Stomach smooth muscle (tissue), 2 donors: Measurements from ENCODE around the gene FAM13A.

Experiments used
- H3K27ac ChIP-seq: one replicate; pipeline ENCODE4 v1.7.0; 2013; ENCODE audit warnings: mild to moderate bottlenecking, low read length, inconsistent platforms
- H3K27me3 ChIP-seq, 2 donors: one replicate each; pipeline ENCODE4 v1.7.0; 2013; ENCODE audit warnings: low read length in 2 of 2; ENCODE audit not compliant: insufficient read depth in 2 of 2, control insufficient read depth in 1 of 2
- H3K36me3 ChIP-seq, 2 donors: one replicate each; pipeline ENCODE4 v1.7.0; 2013; ENCODE audit warnings: low read length in 2 of 2; ENCODE audit not compliant: control insufficient read depth in 2 of 2, insufficient read depth in 2 of 2
- H3K4me1 ChIP-seq: one replicate; pipeline ENCODE4 v1.7.0; 2013; ENCODE audit warnings: low read length; ENCODE audit not compliant: control insufficient read depth, insufficient read depth
- H3K4me3 ChIP-seq, 2 donors: one replicate each; pipeline ENCODE4 v1.7.0; 2013; ENCODE audit warnings: low read length in 2 of 2
- H3K9ac ChIP-seq, 2 donors: one replicate each; pipeline ENCODE4 v1.7.0; 2013; ENCODE audit warnings: low read length in 2 of 2, mild to moderate bottlenecking in 1 of 2
- H3K9me3 ChIP-seq, 2 donors: one replicate each; pipeline ENCODE4 v1.7.0; 2013; ENCODE audit warnings: low read length in 2 of 2; ENCODE audit not compliant: control insufficient read depth in 2 of 2
- donor health status: healthy.
- donor health status: Pancreatic carcinoma.

Gene FAM13A

DNA sequence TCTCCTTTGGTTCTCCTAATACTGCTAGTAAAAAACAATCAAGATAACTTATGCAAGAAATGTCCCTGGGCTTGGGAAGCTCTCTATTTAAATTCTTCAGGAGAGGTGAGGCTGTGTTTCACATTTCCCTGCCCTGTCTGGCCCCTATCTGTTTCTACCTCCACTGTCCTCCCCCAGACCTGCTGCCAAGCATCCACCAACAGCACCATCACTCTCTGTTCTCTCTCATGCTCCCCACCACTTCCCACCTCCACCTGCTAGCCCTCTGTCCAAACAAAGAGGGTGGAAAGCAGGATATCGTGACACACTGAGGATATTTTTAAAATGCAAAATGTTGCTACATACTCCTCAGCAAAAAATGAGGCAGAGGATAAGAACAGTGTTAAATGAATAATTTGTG is 271.0 kb downstream of the FAM13A start:
- no peaks in the 10 kb centered on the region for H3K9me3 ChIP-seq
- H3K9ac ChIP-seq = no peak overlapping the region
- H3K27ac ChIP-seq = no peak overlapping the region
- H3K4me3 ChIP-seq = no peak overlapping the region
- H3K36me3 ChIP-seq = peaks cover 15 to 31% of the 10 kb centered on the region in 2 donors
- H3K27me3 ChIP-seq = no peaks in the 10 kb centered on the region
- no peaks in the 10 kb centered on the region for H3K4me1 ChIP-seq

DNA sequence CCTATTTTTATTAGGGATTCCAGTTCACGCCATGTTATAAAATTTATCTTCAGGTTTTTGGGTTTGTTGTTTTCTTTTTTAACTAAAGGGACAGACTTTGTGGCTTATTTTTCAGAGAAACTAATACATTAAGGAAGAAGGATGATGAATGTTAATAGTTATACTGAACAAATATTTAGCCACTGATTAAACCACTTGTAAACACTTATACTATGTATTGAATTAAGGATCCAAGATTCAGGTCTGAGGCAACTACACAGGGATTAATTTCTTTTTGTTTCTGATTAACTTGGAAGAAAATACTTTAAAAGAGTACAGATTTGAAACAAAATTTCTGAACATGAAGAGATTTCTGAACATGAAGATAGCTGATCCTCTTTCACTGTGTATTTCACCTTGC is 276.6 kb downstream of the FAM13A start:
- H3K36me3 ChIP-seq = peaks cover 8 to 21% of the 10 kb centered on the region in 2 donors
- H3K27ac ChIP-seq = no peak overlapping the region
- H3K27me3 ChIP-seq = no peaks in the 10 kb centered on the region
- H3K9ac ChIP-seq = no peak overlapping the region
- H3K4me1 ChIP-seq = no peaks in the 10 kb centered on the region
- H3K9me3 ChIP-seq = no peaks in the 10 kb centered on the region
- H3K4me3 ChIP-seq = no peak overlapping the region

DNA sequence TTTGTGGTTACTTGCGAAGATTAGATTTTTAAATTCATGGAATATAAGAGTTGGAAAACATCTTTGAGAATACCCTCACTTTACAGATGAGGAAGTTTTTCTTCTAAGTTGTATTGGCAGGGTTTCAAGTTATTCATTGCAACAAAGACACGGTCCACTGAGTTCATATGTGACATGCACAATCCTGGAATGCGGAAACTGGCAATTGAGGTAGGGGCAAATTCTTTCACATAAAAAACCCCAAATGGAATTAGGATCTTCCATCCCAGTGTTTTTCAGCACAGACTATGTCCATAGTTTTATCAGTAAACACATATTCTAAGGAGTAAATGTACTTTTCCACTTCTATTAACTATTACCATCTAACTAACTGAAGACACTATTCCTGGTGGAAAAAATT is 277.6 kb downstream of the FAM13A start:
- H3K9me3 ChIP-seq = no peaks in the 10 kb centered on the region
- no peaks in the 10 kb centered on the region for H3K4me1 ChIP-seq
- peaks cover 10 to 24% of the 10 kb centered on the region in 2 donors for H3K36me3 ChIP-seq
- no peak overlapping the region for H3K9ac ChIP-seq
- no peak overlapping the region for H3K27ac ChIP-seq
- H3K4me3 ChIP-seq = no peak overlapping the region
- H3K27me3 ChIP-seq = no peaks in the 10 kb centered on the region

DNA sequence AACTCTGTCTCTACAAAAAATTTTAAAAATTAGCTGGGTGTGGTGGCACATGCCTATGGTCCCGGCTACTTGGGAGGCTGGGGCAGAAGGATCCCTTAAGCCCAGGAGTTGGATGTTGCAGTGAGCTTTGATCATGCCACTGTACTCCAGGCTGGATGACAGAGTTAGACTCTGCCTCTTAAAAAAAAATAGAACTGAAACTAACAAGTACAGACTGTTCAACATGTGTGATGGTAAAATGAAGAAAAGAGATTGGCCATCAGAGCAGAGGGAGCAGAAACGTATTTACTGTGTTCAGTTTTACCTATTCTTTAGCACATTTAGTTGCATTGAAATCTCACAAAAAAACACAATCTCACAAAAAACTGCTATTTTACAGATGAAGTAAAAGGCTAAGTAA is 281.5 kb downstream of the FAM13A start:
- no peak overlapping the region for H3K9ac ChIP-seq
- H3K9me3 ChIP-seq = no peaks in the 10 kb centered on the region
- no peak overlapping the region for H3K4me3 ChIP-seq
- no peaks in the 10 kb centered on the region for H3K27me3 ChIP-seq
- peaks cover 11 to 26% of the 10 kb centered on the region in 2 donors for H3K36me3 ChIP-seq
- H3K4me1 ChIP-seq = no peaks in the 10 kb centered on the region
- no peak overlapping the region for H3K27ac ChIP-seq

DNA sequence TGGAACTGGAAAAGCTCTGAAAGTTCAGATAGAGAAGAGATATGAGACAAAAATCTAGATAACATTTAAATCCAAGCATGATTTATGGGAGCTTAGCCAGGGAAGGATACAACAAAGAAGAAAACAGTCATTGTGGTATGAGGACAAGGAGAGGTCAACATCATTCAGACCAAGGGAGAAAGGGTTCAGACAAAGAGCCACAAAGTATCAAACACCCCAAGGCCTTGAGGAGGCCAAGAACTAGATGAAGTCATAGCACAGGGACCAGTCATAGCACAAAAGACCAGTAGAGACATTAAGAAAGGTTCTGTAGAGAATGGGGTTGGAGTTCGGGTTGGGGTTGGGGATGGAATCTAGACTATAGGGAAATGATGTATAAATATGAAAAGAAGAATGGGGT is 282.0 kb downstream of the FAM13A start:
- no peak overlapping the region for H3K27ac ChIP-seq
- no peak overlapping the region for H3K4me3 ChIP-seq
- H3K27me3 ChIP-seq = no peaks in the 10 kb centered on the region
- peaks cover 11 to 26% of the 10 kb centered on the region in 2 donors for H3K36me3 ChIP-seq
- H3K9ac ChIP-seq = no peak overlapping the region
- H3K4me1 ChIP-seq = no peaks in the 10 kb centered on the region
- H3K9me3 ChIP-seq = no peaks in the 10 kb centered on the region

DNA sequence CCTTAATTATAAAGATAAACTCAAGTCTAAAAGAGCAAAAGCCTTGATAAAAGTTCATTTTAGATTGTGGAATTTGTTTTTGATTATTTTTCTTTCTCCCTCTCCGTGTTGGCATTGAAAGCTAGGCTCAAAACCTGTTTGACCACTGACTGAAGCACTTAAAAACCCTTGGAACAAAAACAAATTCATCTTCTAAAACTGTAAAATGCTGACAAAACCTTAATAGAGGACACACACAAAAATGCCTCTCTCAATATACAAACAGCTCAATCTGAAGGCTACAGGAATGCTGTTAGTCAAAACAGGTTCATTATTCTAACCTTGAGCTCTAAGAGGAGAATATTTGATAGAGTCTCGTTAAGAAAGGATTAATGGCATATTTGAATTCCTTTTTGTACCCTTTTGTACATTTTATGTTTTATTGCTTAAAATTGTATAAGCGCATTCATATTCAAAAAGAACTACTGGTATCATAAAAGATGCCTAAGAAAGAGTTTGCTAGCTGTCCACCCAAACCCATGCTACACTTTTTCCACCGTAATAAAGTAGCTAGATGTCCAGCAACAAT is 285.0 kb downstream of the FAM13A start:
- no peak overlapping the region for H3K9ac ChIP-seq
- H3K4me1 ChIP-seq = no peaks in the 10 kb centered on the region
- H3K9me3 ChIP-seq = no peaks in the 10 kb centered on the region
- H3K4me3 ChIP-seq = no peak overlapping the region
- peaks cover 7 to 20% of the 10 kb centered on the region in 2 donors for H3K36me3 ChIP-seq
- no peaks in the 10 kb centered on the region for H3K27me3 ChIP-seq
- no peak overlapping the region for H3K27ac ChIP-seq

DNA sequence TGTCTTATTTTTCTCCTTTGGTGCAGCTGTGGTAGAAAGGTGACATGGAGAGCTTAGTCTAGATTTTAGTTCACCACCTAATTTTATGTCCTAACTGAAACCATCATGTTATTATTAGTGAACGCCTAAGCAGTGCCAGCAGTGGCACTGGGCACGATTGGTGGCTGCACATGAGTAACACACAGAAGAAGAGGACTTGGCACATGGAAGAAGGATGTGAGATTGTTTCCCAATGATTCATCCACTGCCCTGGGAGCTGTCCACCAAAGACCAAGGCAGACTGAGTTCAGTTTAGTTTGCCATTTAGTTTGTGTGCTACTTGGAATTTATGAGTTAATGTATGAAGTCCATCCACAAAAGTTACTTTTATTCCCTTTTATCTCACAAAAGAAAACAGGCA is 291.3 kb downstream of the FAM13A start:
- no peak overlapping the region for H3K4me3 ChIP-seq
- H3K27ac ChIP-seq = no peak overlapping the region
- no peaks in the 10 kb centered on the region for H3K4me1 ChIP-seq
- H3K27me3 ChIP-seq = no peaks in the 10 kb centered on the region
- H3K36me3 ChIP-seq = peaks cover 0 to 21% of the 10 kb centered on the region in 2 donors
- no peak overlapping the region for H3K9ac ChIP-seq
- H3K9me3 ChIP-seq = no peaks in the 10 kb centered on the region

- Histone ChIP-seq H3K27me3 (no peaks in the 10 kb centered on the region), H3K4me1 (no peaks in the 10 kb centered on the region), H3K36me3 (peaks cover 8 to 23% of the 10 kb centered on the region in 2 donors), H3K9ac (no peak overlapping the region), H3K9me3 (no peaks in the 10 kb centered on the region), H3K4me3 (no peak overlapping the region), H3K27ac (no peak overlapping the region)
Measured at GRCh38 chr4:88763075-88763474, 293.9 kb downstream of the FAM13A start.

GRCh38 chr4:88761861-88762523 is 295.0 kb downstream of the FAM13A start:
- H3K36me3 ChIP-seq = peaks cover 12 to 28% of the 10 kb centered on the region in 2 donors
- no peaks in the 10 kb centered on the region for H3K9me3 ChIP-seq
- H3K4me1 ChIP-seq = no peaks in the 10 kb centered on the region
- no peaks in the 10 kb centered on the region for H3K27me3 ChIP-seq
- H3K9ac ChIP-seq = no peak overlapping the region
- H3K27ac ChIP-seq = no peak overlapping the region
- H3K4me3 ChIP-seq = no peak overlapping the region

DNA sequence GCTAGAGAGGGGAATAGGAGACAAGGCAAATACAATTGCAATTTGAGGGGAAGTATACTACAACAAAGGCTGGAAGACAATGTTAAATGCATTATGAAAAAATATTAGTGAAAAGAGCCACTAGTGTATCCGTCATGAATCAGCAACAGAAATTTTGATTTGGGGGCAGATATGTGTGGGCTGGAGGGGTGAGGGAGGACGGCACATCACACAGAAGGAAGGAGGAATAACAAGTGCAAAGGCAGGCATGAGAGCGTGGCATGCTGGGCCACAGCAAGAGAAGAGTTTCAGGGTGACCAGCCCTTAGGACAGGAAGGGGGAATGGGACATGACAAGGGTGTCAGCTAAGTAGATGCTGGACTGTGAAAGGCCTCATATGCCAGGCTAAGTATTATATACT is 295.6 kb downstream of the FAM13A start:
- Histone ChIP-seq H3K9me3 (no peaks in the 10 kb centered on the region), H3K9ac (no peak overlapping the region), H3K4me3 (no peak overlapping the region), H3K4me1 (no peaks in the 10 kb centered on the region), H3K27ac (no peak overlapping the region), H3K36me3 (peaks cover 12 to 23% of the 10 kb centered on the region in 2 donors), H3K27me3 (no peaks in the 10 kb centered on the region)

GRCh38 chr4:88759895-88760290 is 297.1 kb downstream of the FAM13A start:
- no peaks in the 10 kb centered on the region for H3K27me3 ChIP-seq
- H3K4me3 ChIP-seq = no peak overlapping the region
- H3K9ac ChIP-seq = no peak overlapping the region
- no peaks in the 10 kb centered on the region for H3K9me3 ChIP-seq
- H3K27ac ChIP-seq = no peak overlapping the region
- H3K4me1 ChIP-seq = no peaks in the 10 kb centered on the region
- H3K36me3 ChIP-seq = peaks cover 12 to 23% of the 10 kb centered on the region in 2 donors
